Activated T-helper 9 cell treated with anti-CD3 and anti-CD28 coated beads, Interleukin-2, amount 50 U/mL, for 16 hours (primary cell): ENCODE data around the gene UFD1.

Experiments used
- DNase-seq: peaks from one replicate; pipeline ENCODE4 v3.0.0-alpha.2; 2020; ENCODE audit warnings: low read depth

Gene UFD1

DNA sequence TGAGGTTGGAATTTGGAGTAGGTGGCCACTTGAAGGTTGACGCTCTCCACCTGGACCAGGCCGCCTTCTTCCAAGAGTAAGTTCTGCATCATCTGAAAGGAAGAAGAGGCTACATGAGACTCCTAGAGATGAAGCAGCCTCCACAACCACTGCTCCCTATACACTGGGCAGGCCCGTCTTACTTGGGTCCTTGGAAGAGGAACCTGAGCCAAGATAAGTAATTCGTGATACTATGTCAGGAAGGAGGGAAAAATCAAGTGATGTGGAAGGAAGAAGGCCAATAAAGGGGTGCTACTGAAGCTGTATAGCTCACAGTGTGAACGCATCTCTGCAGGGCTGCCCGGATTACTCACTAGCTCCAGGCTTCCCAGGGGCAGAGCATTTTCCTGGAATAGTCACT, 11.1 kb downstream of the UFD1 start:
- DNase-seq, result no peak

DNA sequence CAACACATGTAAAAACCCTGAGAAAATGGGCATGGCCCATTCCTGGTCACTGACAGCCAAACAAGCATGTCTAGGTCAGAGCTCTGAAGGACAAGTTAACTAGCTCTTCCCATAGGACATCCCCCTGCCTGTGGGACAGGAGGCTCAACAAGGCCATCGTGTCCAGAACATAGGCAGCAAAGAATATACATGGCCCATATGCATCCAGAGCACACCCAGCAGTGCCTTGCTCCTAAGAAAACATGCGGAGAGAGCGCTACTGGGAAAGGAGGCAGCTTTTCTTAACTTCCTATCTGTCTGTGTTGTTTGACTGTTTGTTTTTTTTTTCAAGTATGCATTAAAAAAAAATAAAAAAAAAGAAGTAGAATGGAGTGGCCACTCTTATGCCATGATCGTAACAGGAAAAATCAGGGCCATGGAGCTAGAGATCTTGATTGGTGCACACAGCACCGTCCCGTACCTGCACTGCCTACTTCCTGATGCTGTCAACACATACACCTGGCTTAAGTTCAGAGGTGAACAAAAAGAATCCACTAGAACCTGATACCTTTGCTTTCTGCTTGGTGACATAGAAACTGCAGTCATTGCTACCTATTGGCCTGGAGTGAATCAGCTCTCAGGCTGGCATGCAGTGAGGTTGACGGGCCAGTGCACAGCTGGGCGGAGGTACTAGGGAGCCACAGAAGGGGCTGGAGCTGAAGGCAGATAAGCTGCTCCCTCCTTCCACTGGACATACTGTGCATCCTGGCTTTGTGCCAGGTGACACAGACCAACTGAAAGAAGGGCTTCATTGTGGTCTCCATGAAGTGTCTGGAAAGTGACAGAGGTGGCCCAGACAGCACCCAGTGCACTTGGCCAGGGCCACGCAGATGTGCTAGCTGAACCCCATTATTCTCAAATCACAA, 11.9 kb downstream of the UFD1 start:
- no peak for DNase-seq

DNA sequence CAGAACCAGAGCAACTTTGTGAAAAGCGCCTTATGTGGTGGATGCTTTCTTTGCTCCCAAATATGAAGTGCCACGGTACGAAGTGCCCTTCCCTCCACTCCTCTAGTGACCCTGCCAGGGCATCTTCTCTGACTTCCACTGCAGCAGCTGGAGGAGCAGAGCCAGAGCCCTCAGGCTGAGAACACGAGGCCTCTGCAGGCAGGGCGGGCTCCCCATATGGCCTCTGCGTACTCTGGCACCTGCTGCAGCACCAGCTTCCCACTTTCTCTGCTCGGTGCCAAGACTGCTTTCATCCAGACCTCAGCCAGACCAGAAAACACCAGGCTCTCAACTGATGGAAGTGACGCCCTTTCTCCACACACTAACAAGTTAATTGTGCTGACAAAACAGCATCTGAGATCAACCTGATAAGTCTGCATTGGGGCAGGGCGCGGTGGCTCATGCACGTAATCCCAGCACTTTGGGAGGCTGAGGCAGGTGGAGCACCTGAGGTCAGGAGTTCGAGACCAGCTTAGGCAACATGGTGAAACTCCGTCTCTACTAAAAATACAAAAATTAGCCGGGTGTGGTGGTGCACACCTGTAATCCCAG, 12.8 kb downstream of the UFD1 start:
- no peak for DNase-seq

DNA sequence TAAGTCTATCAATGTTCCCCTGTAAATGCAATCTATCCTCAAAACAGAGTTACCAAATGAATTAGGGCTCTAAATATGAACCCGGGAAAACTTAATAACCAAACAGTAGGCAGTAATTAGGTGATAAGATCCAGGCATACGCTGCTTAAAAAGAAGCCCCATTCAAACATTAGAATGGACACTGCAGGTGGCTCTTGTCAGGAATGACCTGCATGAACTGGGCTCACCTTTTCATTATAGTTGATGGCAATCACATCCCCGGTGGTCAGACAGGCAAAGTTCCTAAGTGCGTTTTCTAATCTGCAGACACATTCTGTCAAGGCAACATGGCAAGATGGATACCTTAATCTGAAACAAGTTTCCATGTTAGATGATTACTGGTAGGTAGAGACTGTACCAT, 14.0 kb downstream of the UFD1 start:
- no peak for DNase-seq

DNA sequence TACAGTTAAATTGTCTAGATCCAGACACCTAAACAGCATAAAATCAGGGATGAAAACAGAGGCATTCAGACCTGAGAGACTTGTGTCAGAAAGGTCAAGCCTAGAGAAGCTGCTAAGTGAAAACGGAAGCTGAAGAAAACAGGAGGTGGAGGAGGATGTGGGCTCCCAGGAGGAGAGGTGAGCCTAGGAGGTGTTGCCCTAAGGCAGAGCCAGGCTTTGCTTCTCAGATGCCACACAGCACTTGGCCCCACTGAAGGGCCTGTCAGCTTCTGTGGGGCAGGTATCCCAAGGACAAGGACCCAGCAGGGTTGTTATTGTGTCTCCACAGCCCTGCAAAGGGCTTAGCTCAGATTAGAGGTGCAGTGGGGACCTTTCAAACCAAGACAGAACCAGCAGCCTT, 14.4 kb downstream of the UFD1 start:
- no peak for DNase-seq

DNA sequence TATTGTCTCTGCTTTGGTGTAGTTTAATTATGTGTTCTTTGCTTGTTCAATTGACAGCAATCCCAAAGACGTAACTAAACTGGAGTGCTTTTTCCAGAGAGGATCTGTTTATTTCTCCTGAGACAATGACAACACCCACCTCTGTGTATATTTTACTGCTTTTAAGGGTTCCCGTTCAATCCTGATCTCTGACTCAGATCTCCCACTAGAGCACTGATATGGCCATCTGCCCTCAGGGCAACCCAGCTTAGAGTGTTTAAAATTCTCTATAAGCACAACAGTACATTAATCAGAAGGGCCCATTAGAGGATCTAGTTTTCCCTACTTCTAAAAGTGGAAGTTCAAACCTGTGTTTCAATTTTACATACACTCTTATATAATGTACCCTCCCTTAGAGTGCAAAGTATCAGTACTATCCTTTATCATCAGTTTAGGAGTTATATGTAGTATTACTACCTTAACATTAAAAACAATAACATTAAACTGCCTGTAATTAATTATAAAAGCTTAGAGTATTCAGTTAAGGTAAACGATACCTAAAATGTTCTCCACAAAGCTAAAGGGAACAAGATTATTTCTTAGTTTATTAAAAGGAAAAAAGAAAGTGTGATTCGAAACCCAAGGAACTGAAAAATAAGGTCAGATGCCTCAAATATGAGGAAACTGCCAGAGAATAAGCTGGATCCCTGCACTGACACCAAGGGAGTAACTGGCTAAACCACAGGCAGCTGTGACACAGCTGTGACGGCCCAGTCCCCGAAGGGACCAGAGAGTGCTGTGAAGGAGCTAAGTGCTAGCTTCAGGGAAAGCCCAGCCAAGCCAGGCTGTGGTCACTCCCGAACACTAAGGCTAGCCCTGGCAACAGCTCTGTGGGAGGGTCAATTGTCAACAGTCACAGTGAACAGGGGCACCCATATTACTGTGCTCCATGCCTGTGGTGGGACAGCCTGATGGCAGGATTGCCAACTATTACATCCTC, 15.2 kb downstream of the UFD1 start:
- DNase-seq, result no peak

DNA sequence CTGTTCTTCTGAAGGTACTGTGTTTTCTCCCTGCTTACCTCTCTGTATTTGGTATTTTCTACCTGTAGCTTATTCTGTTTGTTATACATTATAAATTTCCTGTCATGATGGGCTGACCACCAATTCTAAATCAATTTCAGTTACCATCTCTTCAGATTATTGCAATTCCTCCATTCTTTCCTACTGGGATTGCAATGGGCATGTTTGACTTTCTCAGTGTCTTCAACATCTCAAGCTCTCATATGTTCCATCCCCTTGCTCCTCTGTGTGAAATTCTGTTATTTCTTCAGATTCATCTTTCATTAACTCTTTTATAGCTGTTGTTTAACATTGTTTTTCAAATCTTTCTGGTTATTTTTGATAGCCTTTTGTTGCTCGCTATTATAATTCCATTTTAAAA, 16.0 kb downstream of the UFD1 start:
- DNase-seq, result no peak

DNA sequence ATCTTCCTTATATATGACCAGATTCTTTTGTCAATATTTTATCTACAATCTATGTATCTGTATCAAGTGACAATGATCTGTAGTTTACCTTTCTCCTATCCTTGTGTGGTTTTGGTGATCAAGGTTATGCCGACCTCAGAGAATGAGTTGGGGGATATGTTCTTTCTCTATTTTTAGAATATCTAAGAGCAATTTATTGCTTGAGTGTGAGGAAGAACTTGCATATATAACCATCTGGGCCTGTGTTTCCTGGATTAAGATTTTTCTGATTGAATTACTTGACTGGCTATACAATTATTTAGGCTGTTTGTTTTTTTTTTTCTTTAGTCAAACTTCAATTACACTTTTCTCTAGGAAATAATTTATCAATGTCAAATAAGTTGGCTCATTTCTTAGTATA, 17.5 kb downstream of the UFD1 start:
- DNase-seq, result no peak

DNA sequence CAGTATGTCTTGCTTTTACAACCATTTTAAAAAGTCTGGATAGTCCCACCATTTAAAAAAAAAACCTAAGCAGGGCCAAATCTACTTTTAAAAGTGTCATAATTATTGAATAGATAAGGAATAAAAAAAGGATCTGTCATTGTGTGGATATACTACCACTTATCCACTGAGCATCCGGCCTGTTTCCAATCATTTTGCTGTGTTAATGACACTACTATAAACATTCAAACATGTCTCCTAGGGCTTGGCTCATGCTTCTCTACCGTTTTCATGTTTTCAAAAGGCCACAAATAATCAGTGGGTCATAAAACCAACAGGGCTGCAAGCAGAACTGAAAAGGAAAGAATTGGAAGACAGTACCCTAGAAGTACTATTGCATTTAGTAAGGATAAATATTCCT, 19.0 kb downstream of the UFD1 start:
- DNase-seq, result no peak

DNA sequence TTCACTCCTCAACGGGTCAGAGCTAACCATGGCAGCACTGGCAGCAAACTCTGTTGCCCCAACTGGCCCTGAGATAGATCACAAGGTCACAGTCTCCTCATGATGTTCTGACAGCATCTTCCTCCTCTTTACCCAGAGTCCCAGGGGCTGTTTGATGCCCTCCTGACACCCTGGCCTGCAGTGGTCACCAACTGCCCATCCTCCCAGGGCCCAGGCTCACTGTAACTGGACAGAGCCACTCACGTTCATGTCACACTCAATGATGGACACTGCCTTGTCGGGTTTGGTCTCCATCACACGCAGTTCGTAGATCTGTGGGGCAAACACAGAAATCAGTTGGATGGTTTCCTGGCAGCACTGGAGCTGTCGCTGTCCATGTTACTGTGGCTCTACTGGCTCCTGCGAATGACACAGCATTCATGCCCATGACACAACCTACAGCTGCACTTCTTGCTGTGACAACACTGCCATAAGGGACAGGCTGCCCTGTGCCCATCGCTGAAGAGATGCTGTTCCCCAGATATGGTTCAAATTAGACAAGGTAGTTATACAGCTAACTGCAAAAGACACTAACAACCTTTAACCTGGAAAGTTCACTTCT, 21.1 kb downstream of the UFD1 start:
- DNase-seq, result no peak

DNA sequence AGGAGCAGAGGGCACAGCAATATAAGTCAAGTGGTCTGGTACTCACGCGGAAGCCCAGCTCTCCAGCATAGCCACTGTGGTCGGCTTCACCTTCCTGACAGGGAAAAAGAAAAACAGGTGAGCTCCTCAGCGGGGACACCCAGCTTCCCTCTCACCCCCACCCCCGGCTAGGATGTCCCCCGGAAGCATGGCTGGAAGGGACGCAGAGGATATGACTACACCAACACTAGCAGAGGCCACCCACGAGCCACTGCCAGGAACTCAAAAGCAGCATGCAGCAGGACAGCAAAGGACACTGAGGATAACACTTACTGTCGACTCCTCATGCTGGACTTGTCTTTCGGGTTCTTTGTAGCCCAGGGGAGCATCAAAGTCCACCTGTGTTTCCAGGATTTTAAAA, 22.5 kb downstream of the UFD1 start:
- DNase-seq, result no peak

DNA sequence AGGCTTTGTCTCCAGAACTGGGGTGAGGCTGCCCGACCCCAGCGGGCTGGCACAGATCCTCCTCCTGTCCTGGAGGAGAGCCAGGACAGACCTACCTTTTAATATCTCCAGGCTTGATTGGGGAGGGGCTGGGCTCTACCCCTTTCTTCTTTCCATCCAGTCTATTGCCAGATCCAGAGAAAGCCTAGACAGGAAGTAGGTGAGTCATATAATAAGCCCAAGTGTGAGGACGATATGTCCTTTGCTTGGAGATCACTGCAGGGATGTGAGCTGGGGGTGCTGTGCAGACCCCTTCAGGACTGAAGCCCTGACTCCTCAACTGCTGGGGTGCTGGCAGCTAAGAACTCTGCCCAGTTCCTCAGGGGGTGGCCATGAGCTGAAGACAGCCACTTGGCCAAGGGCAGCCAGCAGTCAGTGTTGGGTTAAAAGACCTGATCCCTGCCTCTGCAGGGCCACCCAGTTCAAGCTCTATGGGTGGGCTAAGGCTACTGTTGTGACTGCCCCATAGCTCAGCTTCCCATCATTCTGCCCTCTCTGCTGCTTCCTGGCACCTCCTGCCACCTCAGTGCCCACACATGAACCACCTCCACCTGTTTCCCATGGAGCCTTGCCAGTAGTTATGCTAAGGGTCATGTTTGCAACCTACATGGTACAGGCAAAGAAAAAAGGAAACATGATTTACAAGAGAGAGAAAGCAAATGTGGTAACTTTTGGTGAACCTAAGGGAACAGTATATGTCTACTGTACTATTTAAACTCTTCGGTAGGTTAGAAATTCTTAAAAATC, 23.2 kb downstream of the UFD1 start:
- no peak for DNase-seq

DNA sequence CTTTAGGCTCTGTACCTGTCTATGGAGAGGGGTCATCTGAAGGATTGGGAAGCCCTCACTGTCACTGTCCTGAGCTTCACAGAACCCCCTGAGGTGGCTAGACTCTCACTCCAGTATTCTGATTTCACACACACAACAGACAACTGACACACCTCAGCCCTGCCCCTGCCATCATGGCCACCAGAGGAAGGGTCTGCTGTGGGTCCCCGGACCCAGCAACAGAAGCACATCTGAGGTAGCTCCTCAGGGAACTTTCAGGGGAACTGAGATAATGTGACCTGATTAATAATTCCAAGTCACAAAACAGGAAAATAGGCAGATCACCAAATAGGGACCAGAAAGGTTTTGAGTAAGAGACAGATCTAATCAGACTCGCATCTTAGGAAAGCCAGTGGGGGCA, 24.0 kb downstream of the UFD1 start:
- no peak for DNase-seq

DNA sequence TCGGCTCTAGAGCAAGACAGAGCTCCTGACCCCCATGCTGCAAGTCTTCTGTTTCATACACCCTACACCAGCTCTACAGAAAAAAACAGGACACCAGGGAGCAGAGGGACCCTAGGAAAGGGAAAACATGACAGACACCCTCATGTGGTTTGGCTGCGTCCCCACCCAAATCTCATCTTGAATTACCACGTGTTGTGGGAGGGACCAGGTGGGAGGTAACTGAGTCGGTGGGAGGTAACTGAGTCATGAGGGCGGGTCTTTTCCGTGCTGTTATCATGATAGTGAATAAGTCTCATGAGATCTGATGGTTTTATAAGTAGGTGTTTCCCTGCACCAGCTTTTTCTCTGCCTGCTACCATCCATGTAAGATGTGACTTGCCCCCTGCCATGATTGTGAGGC, 24.8 kb downstream of the UFD1 start:
- DNase-seq, result no peak

DNA sequence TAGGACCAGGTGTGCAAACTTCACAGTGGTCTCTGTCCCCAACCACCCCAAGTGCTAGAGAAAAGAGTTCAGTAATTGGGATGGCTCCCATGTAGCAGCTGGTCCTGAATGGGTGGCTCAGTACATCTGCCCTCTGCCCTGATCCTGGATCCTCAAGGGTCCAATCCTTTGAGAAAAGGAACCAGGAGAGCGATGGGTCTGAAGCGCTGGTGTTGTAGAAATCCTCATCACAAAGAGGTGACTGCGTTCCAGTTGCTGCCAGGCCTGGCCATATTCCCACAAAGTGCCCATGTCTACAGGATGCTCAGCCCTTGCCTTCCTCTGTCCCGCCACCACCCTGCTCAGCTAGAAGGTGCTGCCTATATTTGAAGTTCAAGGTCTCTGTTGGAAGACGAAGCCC, 25.3 kb downstream of the UFD1 start:
- DNase-seq, result no peak

DNA sequence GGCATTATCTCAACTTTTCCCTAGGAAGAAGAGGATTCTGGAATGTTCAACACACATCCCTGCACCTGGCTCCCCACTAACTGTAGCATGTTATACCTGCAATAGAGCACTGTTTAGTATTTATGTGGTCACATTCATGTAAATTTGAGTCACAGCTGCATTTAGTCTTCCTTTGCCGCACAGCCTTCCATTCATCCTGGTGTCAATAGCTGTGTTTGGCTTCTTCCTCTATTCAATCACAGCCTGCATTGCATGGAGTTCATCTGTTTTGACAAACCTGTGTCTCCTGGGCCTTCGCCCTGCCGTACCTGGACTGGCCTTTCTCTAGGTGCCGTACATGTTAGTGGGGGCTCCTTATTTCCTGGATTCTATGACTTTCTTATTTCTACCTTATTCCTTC, 27.4 kb downstream of the UFD1 start:
- no peak for DNase-seq

DNA sequence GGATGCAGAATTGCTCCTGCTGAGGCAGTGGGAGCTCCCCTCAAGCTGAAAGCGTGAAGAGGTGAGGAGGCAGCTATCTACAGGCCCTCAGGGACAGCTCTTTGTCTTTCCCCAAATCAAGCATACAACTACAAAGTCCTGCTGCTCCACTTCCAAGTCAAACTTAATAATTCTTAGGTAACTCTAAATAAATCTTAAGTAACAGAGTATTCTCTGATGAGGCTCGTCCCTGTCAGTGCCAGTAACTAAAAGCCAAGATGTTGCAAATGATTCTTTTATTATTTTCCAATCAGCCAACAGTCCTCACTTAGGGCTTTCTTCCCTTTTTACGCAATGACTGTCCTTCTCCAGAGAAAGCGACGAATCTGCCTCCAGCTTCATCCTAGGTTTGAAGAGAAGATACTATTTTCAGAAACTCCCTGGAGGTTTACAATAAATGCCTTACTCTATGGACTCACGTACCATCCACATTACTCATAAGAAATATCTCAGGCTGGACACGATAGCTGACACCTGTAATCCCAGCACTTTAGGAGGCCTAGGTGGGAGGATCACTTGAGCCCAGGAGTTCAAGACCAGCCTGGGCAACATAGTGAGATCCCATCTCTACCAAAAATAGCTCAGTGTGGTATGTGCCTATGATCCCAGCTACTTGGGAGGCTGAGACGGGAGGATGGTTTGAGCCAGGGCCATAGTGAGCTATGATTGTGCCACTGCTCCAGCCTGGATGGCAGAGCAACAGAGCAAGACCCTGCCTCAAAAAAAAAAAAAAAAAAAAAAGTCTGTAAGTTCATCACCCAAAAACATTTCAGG, 28.4 kb downstream of the UFD1 start:
- no peak for DNase-seq

DNA sequence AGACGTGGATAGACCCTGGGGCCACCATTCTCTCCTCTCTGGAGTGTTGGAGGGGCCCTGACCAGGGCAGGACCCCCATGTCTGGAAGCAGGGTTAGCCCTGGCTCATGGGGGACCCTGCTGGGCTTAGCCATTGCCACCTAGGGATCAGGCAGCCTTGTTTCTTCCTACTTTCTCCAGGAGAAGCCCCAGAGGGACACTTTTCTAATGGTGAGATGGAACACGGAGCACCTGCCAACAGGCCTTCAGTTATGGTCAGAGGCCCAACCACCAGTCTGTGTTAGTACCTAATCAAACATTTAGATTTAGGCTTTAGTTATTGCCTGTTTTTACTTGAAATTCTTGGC, 29.6 kb downstream of the UFD1 start:
- DNase-seq, result no peak

DNA sequence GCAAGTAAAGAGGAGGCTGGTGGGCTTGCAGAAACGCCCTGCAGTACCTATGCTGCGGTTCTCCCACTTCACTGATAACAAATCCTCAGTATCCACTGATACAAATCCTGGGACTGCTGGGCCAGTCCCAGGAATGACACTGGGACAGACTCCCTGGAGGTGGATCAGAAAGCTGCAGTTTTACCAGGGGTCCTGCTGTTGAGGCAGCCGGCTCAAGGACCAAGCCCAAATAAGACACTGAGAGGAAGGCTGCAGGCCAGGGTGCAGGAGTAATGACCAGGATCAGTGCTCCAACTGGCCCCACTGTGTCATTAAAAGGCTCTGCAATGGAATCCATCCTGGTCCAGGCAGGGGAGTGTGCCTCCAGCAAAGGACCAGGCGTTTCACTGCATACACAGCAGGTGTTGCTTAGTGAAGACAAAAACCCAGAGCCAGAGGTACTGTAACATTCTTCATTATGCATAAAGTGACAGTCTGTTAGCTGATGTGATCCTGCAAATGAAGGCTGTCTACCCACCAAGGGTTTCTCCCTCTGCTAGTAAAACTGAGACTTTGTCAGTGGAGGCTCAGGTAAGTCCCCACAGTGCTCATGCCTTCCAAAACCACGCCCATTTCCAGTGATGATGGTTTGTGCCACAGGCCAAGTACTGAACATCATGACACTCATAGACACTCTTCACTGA, 30.1 kb downstream of the UFD1 start:
- peak; percentile 12 for DNase-seq

DNA sequence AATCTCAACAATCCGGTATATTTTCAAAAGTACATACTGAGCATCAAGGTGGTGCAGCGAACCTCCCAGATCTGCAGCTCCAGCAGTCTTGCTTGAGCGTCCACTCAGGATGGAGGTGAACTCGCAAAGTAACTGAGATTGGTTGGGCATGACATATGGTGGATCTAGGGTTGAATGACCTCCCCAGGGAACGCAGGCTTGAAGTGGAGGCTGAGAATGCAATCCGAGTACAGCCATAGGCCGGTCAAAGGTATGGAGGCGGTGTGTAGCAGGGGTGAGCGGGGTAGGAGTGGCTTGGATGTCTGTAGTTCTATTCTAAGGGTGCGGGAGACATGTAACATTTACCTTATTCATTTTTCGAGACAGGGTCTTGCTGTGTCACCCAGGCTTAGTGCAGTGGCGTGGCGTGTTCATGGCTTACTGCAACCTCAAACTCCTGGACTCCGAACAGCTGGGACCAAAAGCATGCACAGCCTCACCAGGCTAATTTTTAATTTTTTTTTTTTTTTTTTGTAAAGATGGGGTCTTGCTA, 30.9 kb downstream of the UFD1 start:
- DNase-seq, result no peak
